Prostate gland (tissue), 2 donors: Measurements from ENCODE around the gene PAQR8. TPM values are rescaled to one million over a fixed set of nuclear protein-coding genes. Genes with fewer than 3 reads are reported as not detected.
"Not testable (repeated sequence)": the region's sequence is repeated elsewhere in the genome, so short reads cannot be mapped to it uniquely, and the experiment has no call there.

ENCODE experiments used
- DNase-seq: peaks from one replicate; pipeline ENCODE4 v3.0.0-alpha.2; 2019; ENCODE audit warnings: low spot score
- H3K27ac ChIP-seq, 2 donors: fragments of 200-600 bp; sonication (generic); 2 replicates each; pipeline ENCODE4 v1.5.1; 2017 to 2019
- H3K27me3 ChIP-seq: fragments of 200-600 bp; sonication (generic); replicated peaks from 2 replicates; pipeline ENCODE4 v1.5.1; 2019; ENCODE audit not compliant: insufficient read depth
- H3K36me3 ChIP-seq, 2 donors: fragments of 200-600 bp; sonication (generic); 1 replicate in 1 of 2; 2 replicates in 1 of 2; pipeline versions ENCODE4 v1.5.1 to v1.8.1; 2017 to 2019
- H3K4me1 ChIP-seq: fragments of 200-600 bp; sonication (generic); replicated peaks from 2 replicates; pipeline ENCODE4 v1.5.1; 2019
- H3K4me3 ChIP-seq, 2 donors: fragments of 200-600 bp; sonication (generic); 2 replicates each; pipeline ENCODE4 v1.5.1; 2017 to 2019
- H3K9me3 ChIP-seq: fragments of 200-600 bp; sonication (generic); 2 replicates; pipeline ENCODE4 v1.5.1; 2017
- POLR2A ChIP-seq: fragments of 450-650 bp; IDR thresholded peaks from one replicate; pipeline ENCODE4 v1.6.1; 2016; ENCODE audit warnings: antibody characterized with exemption, mild to moderate bottlenecking
- POLR2AphosphoS5 ChIP-seq: sonication (generic); formaldehyde crosslinking; IDR thresholded peaks from one replicate; pipeline ENCODE4 v1.6.1; 2017; ENCODE audit warnings: antibody characterized with exemption
- WGBS: methylation state at CpG from one replicate; pipeline ENCODE4 v1.1.5; 2018; 5-methylcytosine and 5-hydroxymethylcytosine counted together
- intact Hi-C: fragments of 100-400 bp; cut with DNase I; formaldehyde crosslinking; loops from one replicate; pipeline ENCODE4 v1.14.2; 2022
- total RNA-seq, 2 donors: library from RNA; depleted of rRNA; stranded (reverse); fragments of >200 nt; gene quantifications; one replicate each; pipeline ENCODE4 v1.1.0, GENCODE V29; 2016
- TF ChIP-seq, protein P1 (sequence below), 4 experiments: fragments of 200-600 bp in 2 of 4; fragments of 450-650 bp in 2 of 4; sonication (generic) in 2 of 4; IDR thresholded peaks; 1 replicate in 3 of 4; 2 replicates in 1 of 4; pipeline ENCODE4 v1.5.1; 2016 to 2019; ENCODE audit warnings: antibody characterized with exemption in 4 of 4, mild to moderate bottlenecking in 2 of 4, moderate library complexity in 2 of 4

PAQR8 gene
- total RNA-seq, 2 donors from 2014 or later = 9.9 to 15.8 TPM

DNA sequence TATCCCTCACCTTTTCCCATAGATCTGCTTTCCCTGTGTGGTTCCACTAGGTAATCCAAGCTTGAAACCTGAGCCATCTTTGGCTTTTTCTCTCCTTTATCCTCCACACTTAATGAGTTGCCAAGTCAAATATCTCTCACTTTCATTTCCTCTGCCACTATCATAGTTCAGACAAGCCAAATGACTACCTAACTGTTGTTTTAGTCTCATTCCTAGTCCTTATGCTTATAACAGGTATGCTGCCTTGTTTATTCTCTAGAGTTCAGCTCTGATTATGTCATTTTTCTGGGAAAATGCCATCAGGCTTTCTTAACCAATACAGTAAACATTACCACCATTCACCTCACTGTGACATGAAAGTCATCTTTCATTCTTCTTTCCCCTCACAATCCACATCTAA is 64.7 kb downstream of the PAQR8 start:
- DNase-seq = no peak
- Histone ChIP-seq H3K27me3 (no peaks in the 10 kb centered on the region), H3K27ac (no peak overlapping the region), H3K4me3 (no peak overlapping the region), H3K36me3 (no peaks in the 10 kb centered on the region), H3K4me1 (no peaks in the 10 kb centered on the region), H3K9me3 (no peaks in the 10 kb centered on the region)
- intact Hi-C loops = no loop called here
- TF ChIP-seq POLR2AphosphoS5 (no peak), POLR2A (no peak)
- TF ChIP-seq, protein P1, sequence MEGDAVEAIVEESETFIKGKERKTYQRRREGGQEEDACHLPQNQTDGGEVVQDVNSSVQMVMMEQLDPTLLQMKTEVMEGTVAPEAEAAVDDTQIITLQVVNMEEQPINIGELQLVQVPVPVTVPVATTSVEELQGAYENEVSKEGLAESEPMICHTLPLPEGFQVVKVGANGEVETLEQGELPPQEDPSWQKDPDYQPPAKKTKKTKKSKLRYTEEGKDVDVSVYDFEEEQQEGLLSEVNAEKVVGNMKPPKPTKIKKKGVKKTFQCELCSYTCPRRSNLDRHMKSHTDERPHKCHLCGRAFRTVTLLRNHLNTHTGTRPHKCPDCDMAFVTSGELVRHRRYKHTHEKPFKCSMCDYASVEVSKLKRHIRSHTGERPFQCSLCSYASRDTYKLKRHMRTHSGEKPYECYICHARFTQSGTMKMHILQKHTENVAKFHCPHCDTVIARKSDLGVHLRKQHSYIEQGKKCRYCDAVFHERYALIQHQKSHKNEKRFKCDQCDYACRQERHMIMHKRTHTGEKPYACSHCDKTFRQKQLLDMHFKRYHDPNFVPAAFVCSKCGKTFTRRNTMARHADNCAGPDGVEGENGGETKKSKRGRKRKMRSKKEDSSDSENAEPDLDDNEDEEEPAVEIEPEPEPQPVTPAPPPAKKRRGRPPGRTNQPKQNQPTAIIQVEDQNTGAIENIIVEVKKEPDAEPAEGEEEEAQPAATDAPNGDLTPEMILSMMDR (IDR thresholded peaks at IDR 0.05) = no peak

DNA sequence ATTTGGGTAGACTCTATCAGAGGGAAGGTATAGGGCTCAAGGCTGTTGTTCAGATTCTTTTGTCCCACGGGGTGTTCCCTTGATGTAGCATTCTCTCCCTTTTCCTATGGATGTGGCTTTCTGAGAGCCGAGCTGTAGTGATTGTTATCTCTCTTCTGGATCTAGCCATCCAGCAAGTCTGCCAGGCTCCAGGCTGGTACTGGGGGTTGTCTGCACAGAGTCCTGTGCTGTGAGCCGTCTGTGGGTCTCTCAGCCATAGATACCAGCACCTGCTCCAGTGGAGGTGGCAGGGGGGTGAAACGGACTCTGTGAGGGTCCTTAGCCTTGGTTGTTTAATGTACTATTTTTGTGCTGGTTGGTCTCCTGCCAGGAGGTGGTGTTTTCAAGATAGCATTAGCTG is 71.3 kb downstream of the PAQR8 start:
- H3K36me3 ChIP-seq, DNase-seq, H3K9me3 ChIP-seq, H3K27me3 ChIP-seq, H3K4me1 ChIP-seq, H3K4me3 ChIP-seq, H3K27ac ChIP-seq, intact Hi-C loops: not testable (repeated sequence)
- 51% methylated on average over 4 of the region's 4 CpGs for WGBS

DNA sequence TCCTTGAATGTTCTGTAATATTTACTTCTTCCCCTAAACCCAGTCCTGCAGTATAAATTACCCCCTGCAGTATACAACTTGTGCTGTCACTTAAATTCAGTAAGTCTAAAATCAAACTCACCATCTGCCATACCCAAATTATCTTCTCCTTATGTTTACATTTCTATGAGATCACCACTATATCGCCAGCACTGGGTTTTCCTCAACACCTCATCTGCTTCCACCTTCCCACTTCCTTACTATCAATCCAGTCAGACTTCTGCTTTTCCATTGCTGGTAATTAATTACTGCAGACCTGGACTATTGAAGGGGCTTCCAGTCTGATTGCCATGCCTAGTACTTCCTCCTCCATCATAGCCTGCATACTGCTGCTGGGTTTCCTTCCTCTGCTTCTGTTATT is 73.4 kb downstream of the PAQR8 start:
- 67% methylated on average over 1 of the region's 1 CpG for WGBS
- no peaks in the 10 kb centered on the region for H3K27me3 ChIP-seq
- H3K9me3 ChIP-seq = no peaks in the 10 kb centered on the region
- intact Hi-C loops = no loop called here
- H3K4me1 ChIP-seq = no peaks in the 10 kb centered on the region
- no peak for DNase-seq
- no peak overlapping the region for H3K27ac ChIP-seq
- TF ChIP-seq POLR2AphosphoS5 (no peak), POLR2A (no peak)
- TF ChIP-seq, protein P1 (IDR thresholded peaks at IDR 0.05) = no peak
- H3K36me3 ChIP-seq = no peaks in the 10 kb centered on the region
- no peak overlapping the region for H3K4me3 ChIP-seq

DNA sequence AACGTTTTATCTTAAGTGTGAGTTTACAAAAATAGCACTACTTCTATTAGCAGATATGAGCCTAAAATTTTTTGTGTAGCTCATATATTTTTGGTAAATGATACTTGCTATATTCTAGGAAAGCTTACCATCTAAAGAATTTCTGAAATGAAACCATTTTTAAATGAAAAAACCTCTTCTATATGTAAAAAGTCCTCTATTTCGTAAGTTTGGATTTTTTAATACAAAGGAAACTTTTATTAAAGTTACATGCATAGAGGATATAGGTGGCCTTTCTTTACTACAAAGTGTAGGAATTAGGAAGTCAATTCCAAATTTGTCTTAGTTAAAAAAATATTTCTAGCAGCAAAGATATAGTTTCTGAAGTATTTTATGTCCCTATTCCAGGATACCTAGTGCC is 77.0 kb downstream of the PAQR8 start:
- TF ChIP-seq POLR2AphosphoS5 (no peak), POLR2A (no peak)
- TF ChIP-seq, protein P1 (IDR thresholded peaks at IDR 0.05) = no peak
- H3K27me3 ChIP-seq = no peaks in the 10 kb centered on the region
- H3K4me3 ChIP-seq = no peak overlapping the region
- 88% methylated on average over 2 of the region's 2 CpGs for WGBS
- DNase-seq = no peak
- H3K4me1 ChIP-seq = no peaks in the 10 kb centered on the region
- intact Hi-C loops = no loop called here
- H3K27ac ChIP-seq = no peak overlapping the region
- no peaks in the 10 kb centered on the region for H3K36me3 ChIP-seq
- H3K9me3 ChIP-seq = no peaks in the 10 kb centered on the region

DNA sequence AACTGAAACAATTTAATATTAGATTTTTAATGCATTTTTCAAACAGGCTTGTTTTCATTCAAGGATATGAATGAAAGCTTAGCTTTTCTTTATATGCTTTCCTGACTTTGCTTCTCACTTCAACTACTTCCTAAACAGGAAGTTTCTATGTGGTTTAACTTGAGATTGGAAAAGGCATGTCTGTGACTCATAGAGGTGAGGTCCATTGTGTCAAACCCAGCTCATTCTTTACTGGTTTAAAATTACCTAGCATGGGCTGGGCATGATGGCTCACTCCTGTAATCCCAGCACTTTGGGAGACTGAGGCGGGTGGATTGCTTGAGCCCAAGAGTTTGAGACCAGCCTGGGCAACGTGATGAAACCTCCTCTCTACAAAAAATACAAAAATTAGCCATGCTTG is 92.6 kb downstream of the PAQR8 start:
- DNase-seq = no peak
- intact Hi-C loops = no loop called here
- H3K4me1 ChIP-seq = no peaks in the 10 kb centered on the region
- no peaks in the 10 kb centered on the region for H3K36me3 ChIP-seq
- H3K4me3 ChIP-seq = no peak overlapping the region
- 75% methylated on average over 2 of the region's 2 CpGs for WGBS
- no peaks in the 10 kb centered on the region for H3K27me3 ChIP-seq
- TF ChIP-seq POLR2AphosphoS5 (no peak), POLR2A (no peak)
- TF ChIP-seq, protein P1 (IDR thresholded peaks at IDR 0.05) = no peak
- H3K27ac ChIP-seq = no peak overlapping the region
- H3K9me3 ChIP-seq = no peaks in the 10 kb centered on the region
